ENCODE results near the gene SERPINE2. TPM values are rescaled to one million over a fixed set of nuclear protein-coding genes. Genes with fewer than 3 reads are reported as not detected.
A peak's percentile ranks its signal among the peaks of the same experiment; 100 is the strongest.

SERPINE2 gene
- total RNA-seq, 1 donor from 2014 or later, result 5.6 TPM

DNA sequence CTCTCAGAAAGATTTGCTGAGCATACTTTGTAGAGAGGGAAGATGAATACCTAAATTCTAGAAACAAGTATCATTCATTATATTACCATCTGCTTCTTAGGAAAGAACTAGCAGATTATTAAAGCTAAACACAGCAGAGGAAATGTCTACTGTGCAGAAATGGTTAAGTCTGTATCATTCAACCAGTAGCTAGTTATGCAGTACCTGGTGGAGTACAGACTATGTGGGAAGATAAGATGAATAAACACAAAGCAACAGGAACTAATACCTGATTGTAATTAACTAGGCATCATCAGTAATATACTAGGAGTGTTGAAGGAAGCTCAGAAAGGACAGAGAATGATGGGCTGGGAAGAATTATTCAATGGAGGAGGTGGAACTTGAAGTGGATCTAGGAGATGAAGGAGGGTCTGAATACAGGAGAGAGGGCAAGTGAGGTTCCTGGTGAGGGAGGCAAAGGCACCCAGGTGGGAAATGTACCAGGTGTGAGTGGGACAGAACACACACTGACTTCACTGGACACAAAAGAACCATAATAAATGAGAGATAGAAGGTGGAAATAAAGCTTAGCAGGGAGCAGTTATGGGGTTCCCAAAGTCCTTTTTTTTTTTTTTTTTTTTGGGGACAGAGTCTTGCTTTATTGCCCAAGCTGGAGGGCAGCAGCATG lies 103.5 kb downstream of the SERPINE2 start:
- Histone ChIP-seq H3K9me3 (no peaks in the 10 kb centered on the region), H3K36me3 (no peaks in the 10 kb centered on the region), H3K4me1 (peaks cover 68% of the 10 kb centered on the region), H3K27me3 (ENCODE audit: low read depth) (no peaks in the 10 kb centered on the region), H3K4me3 (no peak overlapping the region), H3K27ac (no peak overlapping the region)
- ATAC-seq (no peak), DNase-seq (no peak)
- intact Hi-C loops (cut with DNase I), result no loop called here
- TF ChIP-seq, protein P1, sequence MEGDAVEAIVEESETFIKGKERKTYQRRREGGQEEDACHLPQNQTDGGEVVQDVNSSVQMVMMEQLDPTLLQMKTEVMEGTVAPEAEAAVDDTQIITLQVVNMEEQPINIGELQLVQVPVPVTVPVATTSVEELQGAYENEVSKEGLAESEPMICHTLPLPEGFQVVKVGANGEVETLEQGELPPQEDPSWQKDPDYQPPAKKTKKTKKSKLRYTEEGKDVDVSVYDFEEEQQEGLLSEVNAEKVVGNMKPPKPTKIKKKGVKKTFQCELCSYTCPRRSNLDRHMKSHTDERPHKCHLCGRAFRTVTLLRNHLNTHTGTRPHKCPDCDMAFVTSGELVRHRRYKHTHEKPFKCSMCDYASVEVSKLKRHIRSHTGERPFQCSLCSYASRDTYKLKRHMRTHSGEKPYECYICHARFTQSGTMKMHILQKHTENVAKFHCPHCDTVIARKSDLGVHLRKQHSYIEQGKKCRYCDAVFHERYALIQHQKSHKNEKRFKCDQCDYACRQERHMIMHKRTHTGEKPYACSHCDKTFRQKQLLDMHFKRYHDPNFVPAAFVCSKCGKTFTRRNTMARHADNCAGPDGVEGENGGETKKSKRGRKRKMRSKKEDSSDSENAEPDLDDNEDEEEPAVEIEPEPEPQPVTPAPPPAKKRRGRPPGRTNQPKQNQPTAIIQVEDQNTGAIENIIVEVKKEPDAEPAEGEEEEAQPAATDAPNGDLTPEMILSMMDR (IDR thresholded peaks at IDR 0.05), result no peak

DNA sequence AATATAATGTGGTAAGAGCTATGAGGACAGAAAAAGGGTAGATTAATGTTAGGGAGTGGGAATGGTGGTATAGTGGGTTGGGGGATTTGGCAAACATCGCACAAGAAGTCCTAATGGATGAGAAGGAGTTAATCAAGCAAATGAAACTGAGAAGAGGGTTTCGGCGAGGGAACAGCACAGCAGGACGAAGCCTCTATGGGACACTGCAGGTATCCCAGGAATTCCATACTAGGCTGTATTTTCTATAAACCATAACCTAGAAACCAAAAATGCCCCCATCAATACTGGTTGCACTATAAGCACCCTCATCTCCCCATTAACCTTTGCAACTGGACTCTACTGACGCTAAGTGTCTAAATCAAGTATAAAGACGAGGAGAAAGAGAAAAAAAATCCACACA lies 104.2 kb downstream of the SERPINE2 start:
- DNase-seq, result no peak
- Histone ChIP-seq H3K36me3 (no peaks in the 10 kb centered on the region), H3K4me1 (peaks cover 72% of the 10 kb centered on the region), H3K9me3 (no peaks in the 10 kb centered on the region), H3K4me3 (no peak overlapping the region), H3K27me3 (ENCODE audit: low read depth) (no peaks in the 10 kb centered on the region), H3K27ac (no peak overlapping the region)
- no peak for ATAC-seq
- intact Hi-C loops (cut with DNase I), result no loop called here
- TF ChIP-seq, protein P1 (IDR thresholded peaks at IDR 0.05), result no peak

DNA sequence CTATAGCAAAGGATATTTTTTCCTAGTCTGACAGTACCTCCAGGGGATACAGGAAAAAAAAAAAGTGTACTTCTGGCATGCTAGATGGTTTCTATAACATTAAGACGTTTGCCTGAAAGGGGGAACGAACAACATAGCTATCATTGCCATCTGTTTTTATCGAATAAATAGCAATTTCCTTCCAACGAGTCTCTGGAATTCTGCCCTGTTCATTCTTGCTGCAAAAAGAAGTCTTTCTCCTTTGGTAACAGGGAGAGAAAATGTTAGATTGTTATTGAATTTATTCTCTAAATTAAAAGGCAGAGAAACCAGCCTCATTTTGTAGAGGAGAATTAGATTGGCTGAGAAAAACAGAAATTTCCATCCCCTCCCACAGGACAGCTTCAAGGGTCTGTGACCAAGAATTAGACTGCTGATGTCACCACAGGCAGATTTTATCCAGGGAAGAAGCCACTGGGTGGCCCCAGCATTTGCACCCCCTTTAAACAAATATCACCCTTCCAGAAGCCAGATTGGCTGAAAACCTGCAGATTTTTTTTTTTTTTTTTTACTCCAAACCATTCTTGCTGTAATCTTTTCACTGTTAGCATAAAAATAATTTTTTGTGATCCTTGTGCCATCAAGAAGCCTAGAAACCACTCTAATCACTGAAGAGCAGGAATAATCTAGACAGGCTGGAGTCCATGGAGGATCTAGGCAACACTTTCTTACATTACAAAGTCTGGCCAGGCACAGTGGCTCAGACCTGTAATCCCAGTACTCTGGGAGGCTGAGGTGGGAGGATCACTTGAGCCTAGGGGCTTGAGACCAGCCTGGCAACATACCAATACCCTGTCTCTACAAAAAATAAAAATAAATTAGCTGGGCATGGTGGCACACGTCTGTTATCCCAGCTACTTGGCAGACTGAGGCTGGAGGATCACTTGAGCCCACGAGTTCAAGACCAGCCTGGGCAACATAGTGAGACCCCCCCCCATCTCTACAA lies 106.0 kb downstream of the SERPINE2 start:
- no peak for ATAC-seq
- H3K4me1 ChIP-seq, result peaks cover 73% of the 10 kb centered on the region
- DNase-seq, result no peak
- no peak overlapping the region for H3K4me3 ChIP-seq
- no peak overlapping the region for H3K27ac ChIP-seq
- intact Hi-C loops (cut with DNase I), result no loop called here
- H3K9me3 ChIP-seq, result no peaks in the 10 kb centered on the region
- TF ChIP-seq, protein P1 (IDR thresholded peaks at IDR 0.05), result no peak
- H3K27me3 ChIP-seq (ENCODE audit: low read depth), result no peaks in the 10 kb centered on the region
- H3K36me3 ChIP-seq, result no peaks in the 10 kb centered on the region

DNA sequence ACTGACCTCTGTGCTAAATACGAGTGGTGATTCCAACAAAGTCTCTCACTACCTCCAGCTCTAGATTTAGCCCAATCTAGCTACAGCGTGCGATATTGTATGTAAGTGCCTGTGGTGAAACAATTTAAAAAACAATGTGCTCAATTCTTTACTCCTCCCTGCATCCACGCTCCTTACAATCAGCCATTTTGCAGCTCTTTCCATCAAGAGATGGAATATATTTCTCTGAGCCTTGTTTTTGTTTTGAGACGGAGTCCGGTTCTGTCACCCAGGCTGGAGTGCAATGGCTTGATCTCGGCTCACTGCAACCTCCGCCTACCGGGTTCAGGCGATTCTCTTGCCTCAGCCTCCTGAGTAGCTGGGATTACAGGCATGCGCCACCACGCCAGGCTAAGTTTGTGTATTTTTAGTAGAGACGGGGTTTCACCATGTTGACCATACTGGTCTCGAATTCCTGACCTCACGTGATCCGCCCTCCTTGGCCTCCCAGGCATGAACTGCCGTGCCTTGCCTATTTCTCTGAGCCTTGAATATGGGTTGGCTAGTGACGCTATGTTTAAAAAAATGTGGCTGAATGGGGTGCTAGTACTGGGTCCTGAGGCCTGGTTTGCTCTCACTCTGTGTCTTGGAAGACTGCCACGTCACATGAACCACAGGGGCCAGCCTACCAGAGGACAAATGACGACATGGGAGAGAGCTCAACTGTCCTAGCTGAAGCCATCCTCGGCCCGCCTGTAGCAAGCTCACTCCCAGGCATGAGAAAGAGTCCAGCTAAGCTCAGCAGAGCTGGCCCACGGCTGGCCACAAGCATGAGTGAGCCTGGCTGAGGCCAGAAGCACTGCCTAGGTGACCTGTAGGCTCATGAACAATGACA lies 108.7 kb downstream of the SERPINE2 start:
- DNase-seq (peak; percentile 62), ATAC-seq (peak; percentile 67 to 82)
- H3K4me1 ChIP-seq, result peaks cover 54% of the 10 kb centered on the region
- intact Hi-C loops (cut with DNase I), result no loop called here
- no peak overlapping the region for H3K4me3 ChIP-seq
- no peaks in the 10 kb centered on the region for H3K36me3 ChIP-seq
- no peaks in the 10 kb centered on the region for H3K9me3 ChIP-seq
- H3K27me3 ChIP-seq (ENCODE audit: low read depth), result no peaks in the 10 kb centered on the region
- H3K27ac ChIP-seq, result peak overlapping the region; percentile 36
- TF ChIP-seq, protein P1 (IDR thresholded peaks at IDR 0.05), result no peak

DNA sequence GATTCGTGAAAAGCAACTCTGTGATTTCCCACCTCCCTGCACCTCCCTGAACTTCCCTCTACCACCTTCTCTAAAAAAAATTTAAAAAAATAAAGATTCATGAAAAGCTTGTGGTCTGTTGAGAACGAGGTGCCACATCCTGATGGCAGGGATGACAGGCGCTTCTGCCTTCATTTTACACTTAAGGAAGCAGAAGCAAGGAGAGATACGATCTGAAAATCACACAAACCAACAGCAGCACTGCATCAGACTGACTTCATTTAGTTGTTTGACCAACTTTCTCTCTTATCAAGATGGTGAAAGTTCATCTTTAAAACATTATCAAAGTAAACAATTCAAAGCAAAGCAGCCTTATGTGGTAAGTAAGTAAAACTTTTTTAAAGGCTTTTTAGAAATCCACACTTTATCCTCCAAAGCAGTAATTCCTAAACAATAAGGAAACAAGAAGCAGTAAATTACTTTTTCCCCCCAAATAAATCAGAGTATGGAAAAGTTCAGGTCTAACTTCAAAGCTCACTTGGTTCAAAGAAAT lies 109.4 kb downstream of the SERPINE2 start:
- Histone ChIP-seq H3K4me3 (no peak overlapping the region), H3K4me1 (peaks cover 49% of the 10 kb centered on the region), H3K36me3 (no peaks in the 10 kb centered on the region), H3K27ac (no peak overlapping the region), H3K27me3 (ENCODE audit: low read depth) (no peaks in the 10 kb centered on the region), H3K9me3 (no peaks in the 10 kb centered on the region)
- DNase-seq (no peak), ATAC-seq (peak; percentile 31 to 35)
- TF ChIP-seq, protein P1 (IDR thresholded peaks at IDR 0.05), result no peak
- intact Hi-C loops (cut with DNase I), result no loop called here
